Mesenchymal stem cell (in vitro differentiated cells and primary cell): ENCODE results near the gene YY2.

Source experiments
- DNase-seq: peaks from one replicate; pipeline ENCODE4 v3.0.0-alpha.2; 2013
- H2AFZ ChIP-seq: one replicate; pipeline ENCODE4 v1.6.1; 2013; ENCODE audit warnings: low read depth, mild to moderate bottlenecking, control low read depth, inconsistent platforms, low read length, moderate library complexity
- H2AK5ac ChIP-seq: 2 replicates; pipeline ENCODE4 v1.6.1; 2013; ENCODE audit warnings: low read length, moderate library complexity, mild to moderate bottlenecking, inconsistent platforms; ENCODE audit not compliant: severe bottlenecking
- H2BK120ac ChIP-seq: one replicate; pipeline ENCODE4 v1.6.1; 2013; ENCODE audit warnings: low read depth, mild to moderate bottlenecking, inconsistent platforms, low read length, moderate library complexity
- H2BK12ac ChIP-seq, 2 experiments: one replicate each; pipeline ENCODE4 v1.6.1; 2013; ENCODE audit warnings: inconsistent platforms in 2 of 2, low read length in 2 of 2, mild to moderate bottlenecking in 2 of 2, moderate library complexity in 2 of 2, control low read depth in 1 of 2
- H2BK15ac ChIP-seq: one replicate; pipeline ENCODE4 v1.6.1; 2013; ENCODE audit warnings: mild to moderate bottlenecking, low read depth, inconsistent platforms; ENCODE audit not compliant: poor library complexity, severe bottlenecking
- H2BK5ac ChIP-seq: 2 replicates; pipeline ENCODE4 v1.6.1; 2013; ENCODE audit warnings: low read depth, mild to moderate bottlenecking, low read length, control low read depth, inconsistent platforms; ENCODE audit not compliant: poor library complexity, severe bottlenecking
- H3K14ac ChIP-seq, 2 experiments: one replicate each; pipeline ENCODE4 v1.6.1; 2013; ENCODE audit warnings: inconsistent platforms in 2 of 2, low read length in 2 of 2, control low read depth in 1 of 2, mild to moderate bottlenecking in 1 of 2, moderate library complexity in 1 of 2
- H3K18ac ChIP-seq, 2 experiments: one replicate each; pipeline ENCODE4 v1.6.1; 2013; ENCODE audit warnings: inconsistent platforms in 2 of 2, low read length in 2 of 2, control low read depth in 1 of 2, low read depth in 1 of 2, mild to moderate bottlenecking in 1 of 2
- H3K23ac ChIP-seq, 2 experiments: one replicate each; pipeline ENCODE4 v1.6.1; 2013; ENCODE audit warnings: inconsistent platforms in 2 of 2, low read length in 2 of 2, mild to moderate bottlenecking in 2 of 2, moderate library complexity in 2 of 2, control low read depth in 1 of 2
- H3K27ac ChIP-seq: 2 replicates; pipeline ENCODE4 v1.5.1; 2013; ENCODE audit warnings: mild to moderate bottlenecking, moderate library complexity, low read length, control low read depth, inconsistent platforms; ENCODE audit not compliant: poor library complexity, severe bottlenecking
- H3K27me3 ChIP-seq, 2 experiments: 2 replicates each; pipeline versions ENCODE4 v1.6.1 to v1.7.0; 2013; ENCODE audit warnings: low read length in 2 of 2, mild to moderate bottlenecking in 2 of 2, moderate library complexity in 2 of 2, control low read depth in 1 of 2, inconsistent platforms in 1 of 2; ENCODE audit not compliant: control insufficient read depth in 1 of 2, insufficient read depth in 1 of 2
- H3K36me3 ChIP-seq, 2 experiments: 2 replicates each; pipeline versions ENCODE4 v1.6.1 to v1.7.0; 2013; ENCODE audit warnings: low read length in 2 of 2, control low read depth in 1 of 2, inconsistent platforms in 1 of 2, low read depth in 1 of 2, mild to moderate bottlenecking in 1 of 2; ENCODE audit not compliant: insufficient read depth in 2 of 2, control insufficient read depth in 1 of 2
- H3K4ac ChIP-seq, 2 experiments: one replicate each; pipeline ENCODE4 v1.6.1; 2013; ENCODE audit warnings: inconsistent platforms in 2 of 2, low read length in 2 of 2, mild to moderate bottlenecking in 2 of 2, moderate library complexity in 2 of 2, control low read depth in 1 of 2, low read depth in 1 of 2
- H3K4me1 ChIP-seq: 2 replicates; pipeline ENCODE4 v1.6.1; 2013; ENCODE audit warnings: low read depth, low read length, control low read depth; ENCODE audit not compliant: control insufficient read depth, insufficient read depth
- H3K4me2 ChIP-seq: 2 replicates; pipeline ENCODE4 v1.6.1; 2013; ENCODE audit warnings: low read length, mild to moderate bottlenecking, inconsistent platforms; ENCODE audit not compliant: poor library complexity, severe bottlenecking
- H3K4me3 ChIP-seq, 2 experiments: 2 replicates each; pipeline versions ENCODE4 v1.5.1 to v1.7.0; 2013; ENCODE audit warnings: low read length in 2 of 2, mild to moderate bottlenecking in 2 of 2, control low read depth in 1 of 2, low read depth in 1 of 2; ENCODE audit not compliant: insufficient read depth in 1 of 2
- H3K79me1 ChIP-seq: replicated peaks from 2 replicates; pipeline ENCODE4 v1.6.1; 2013; ENCODE audit warnings: mild to moderate bottlenecking, control low read depth, low read length, inconsistent platforms; ENCODE audit not compliant: poor library complexity, severe bottlenecking
- H3K9ac ChIP-seq: 2 replicates; pipeline ENCODE4 v1.7.0; 2013; ENCODE audit warnings: mild to moderate bottlenecking, low read length, moderate library complexity
- H3K9me3 ChIP-seq: 2 replicates; pipeline ENCODE4 v1.7.0; 2013; ENCODE audit warnings: mild to moderate bottlenecking, low read length; ENCODE audit not compliant: control insufficient read depth
- H4K8ac ChIP-seq: one replicate; pipeline ENCODE4 v1.6.1; 2013; ENCODE audit warnings: inconsistent platforms, mild to moderate bottlenecking, low read length, moderate library complexity
- H4K91ac ChIP-seq: one replicate; pipeline ENCODE4 v1.6.1; 2013; ENCODE audit warnings: mild to moderate bottlenecking, low read length, inconsistent platforms
- WGBS: methylation state at CpG from one replicate; pipeline ENCODE4 v1.1.7; 2013; ENCODE audit warnings: mixed read lengths; 5-methylcytosine and 5-hydroxymethylcytosine counted together

YY2 gene

GRCh38 chrX:21853578-21853977 is 2.2 kb upstream of the YY2 start:
- no peak overlapping the region for H2BK120ac ChIP-seq
- H3K9me3 ChIP-seq, result no peaks in the 10 kb centered on the region
- peaks cover 6% of the 10 kb centered on the region for H3K79me1 ChIP-seq
- no peaks in the 10 kb centered on the region for H3K4me1 ChIP-seq
- H2BK5ac ChIP-seq, result no peak overlapping the region
- no peak overlapping the region for H3K27ac ChIP-seq
- H3K18ac ChIP-seq, result no peak overlapping the region
- H3K36me3 ChIP-seq, result peaks cover 16 to 44% of the 10 kb centered on the region in 2 experiments
- no peak overlapping the region for H3K14ac ChIP-seq
- no peak overlapping the region for H3K4ac ChIP-seq
- H3K27me3 ChIP-seq, result no peaks in the 10 kb centered on the region
- no peak overlapping the region for H3K9ac ChIP-seq
- no peak for DNase-seq
- no peak overlapping the region for H3K4me3 ChIP-seq
- no peak overlapping the region for H4K8ac ChIP-seq
- H2BK15ac ChIP-seq, result no peak overlapping the region
- H3K23ac ChIP-seq, result no peak overlapping the region
- H2AFZ ChIP-seq, result no peak overlapping the region
- no peak overlapping the region for H3K4me2 ChIP-seq
- no peak overlapping the region for H2AK5ac ChIP-seq
- no peak overlapping the region for H2BK12ac ChIP-seq
- H4K91ac ChIP-seq, result no peak overlapping the region

DNA sequence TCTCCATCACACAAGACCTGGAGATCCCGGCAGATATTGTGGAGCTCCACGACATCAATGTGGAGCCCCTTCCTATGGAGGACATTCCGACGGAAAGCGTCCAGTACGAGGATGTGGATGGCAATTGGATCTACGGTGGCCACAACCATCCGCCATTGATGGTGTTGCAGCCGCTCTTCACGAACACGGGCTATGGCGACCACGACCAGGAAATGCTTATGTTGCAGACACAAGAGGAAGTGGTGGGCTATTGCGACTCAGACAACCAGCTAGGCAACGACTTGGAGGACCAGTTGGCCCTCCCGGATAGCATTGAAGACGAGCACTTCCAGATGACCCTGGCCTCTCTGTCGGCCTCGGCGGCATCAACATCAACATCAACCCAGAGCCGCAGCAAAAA is 717 bp downstream of the YY2 start:
- H2BK120ac ChIP-seq, result no peak overlapping the region
- no peak overlapping the region for H4K91ac ChIP-seq
- WGBS, result over 99% methylated on average over 21 of the region's 21 CpGs
- peaks cover 16 to 35% of the 10 kb centered on the region in 2 experiments for H3K36me3 ChIP-seq
- H3K27me3 ChIP-seq, result no peaks in the 10 kb centered on the region
- no peak overlapping the region for H3K4me2 ChIP-seq
- no peak overlapping the region for H3K4me3 ChIP-seq
- H3K14ac ChIP-seq, result no peak overlapping the region
- H3K79me1 ChIP-seq, result peaks cover 6% of the 10 kb centered on the region
- H2BK12ac ChIP-seq, result no peak overlapping the region
- no peak overlapping the region for H3K9ac ChIP-seq
- no peak overlapping the region for H3K4ac ChIP-seq
- no peak for DNase-seq
- H2AFZ ChIP-seq, result no peak overlapping the region
- H3K23ac ChIP-seq, result no peak overlapping the region
- H2BK5ac ChIP-seq, result no peak overlapping the region
- no peaks in the 10 kb centered on the region for H3K4me1 ChIP-seq
- H4K8ac ChIP-seq, result no peak overlapping the region
- no peak overlapping the region for H2BK15ac ChIP-seq
- no peak overlapping the region for H2AK5ac ChIP-seq
- no peak overlapping the region for H3K18ac ChIP-seq
- no peaks in the 10 kb centered on the region for H3K9me3 ChIP-seq
- no peak overlapping the region for H3K27ac ChIP-seq

- Histone ChIP-seq H3K23ac (no peak overlapping the region), H2BK120ac (no peak overlapping the region), H3K9ac (no peak overlapping the region), H3K36me3 (no peaks in the 10 kb centered on the region), H2BK15ac (no peak overlapping the region), H3K4me2 (no peak overlapping the region), H3K4me1 (peaks cover 3% of the 10 kb centered on the region), H2BK5ac (no peak overlapping the region), H3K27me3 (no peaks in the 10 kb centered on the region), H3K4me3 (no peak overlapping the region), H4K91ac (no peak overlapping the region), H3K79me1 (no peaks in the 10 kb centered on the region), H3K18ac (no peak overlapping the region), H2AFZ (no peak overlapping the region), H4K8ac (no peak overlapping the region), H2BK12ac (no peak overlapping the region), H3K14ac (no peak overlapping the region), H3K27ac (no peak overlapping the region), H3K4ac (no peak overlapping the region), H3K9me3 (no peaks in the 10 kb centered on the region), H2AK5ac (no peak overlapping the region)
- no CpG with 5 or more reads among the region's 1 CpG for WGBS
- no peak for DNase-seq
These were observed 7.5 kb downstream of the YY2 start for GRCh38 chrX:21863241-21863640.

DNA sequence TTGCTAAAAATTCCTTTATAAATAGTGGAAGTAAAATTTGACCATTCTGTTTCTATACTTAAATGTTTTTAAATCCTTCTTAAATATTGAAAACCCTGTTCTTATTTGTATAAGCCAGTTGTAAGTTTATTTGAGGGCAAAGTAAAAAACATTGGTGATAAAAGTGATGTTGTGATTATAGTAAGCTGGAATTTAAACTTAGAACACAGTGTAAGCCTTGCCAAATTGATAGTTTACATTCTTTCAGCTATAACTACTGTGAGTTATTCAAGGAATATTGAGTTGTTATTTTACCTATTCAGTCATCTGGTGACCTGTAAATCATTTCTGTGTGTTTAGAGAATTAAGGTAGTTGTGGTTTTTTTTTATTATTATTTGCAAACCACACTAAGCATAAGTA is 9.6 kb downstream of the YY2 start:
- H3K9ac ChIP-seq, result no peak overlapping the region
- H3K4me2 ChIP-seq, result no peak overlapping the region
- H3K4me3 ChIP-seq, result no peak overlapping the region
- H3K4ac ChIP-seq, result no peak overlapping the region
- no peak for DNase-seq
- no peaks in the 10 kb centered on the region for H3K27me3 ChIP-seq
- no peak overlapping the region for H3K23ac ChIP-seq
- H3K18ac ChIP-seq, result no peak overlapping the region
- no peaks in the 10 kb centered on the region for H3K79me1 ChIP-seq
- H2BK5ac ChIP-seq, result no peak overlapping the region
- no peak overlapping the region for H3K27ac ChIP-seq
- no peak overlapping the region for H2AFZ ChIP-seq
- no peaks in the 10 kb centered on the region for H3K9me3 ChIP-seq
- no peak overlapping the region for H2BK12ac ChIP-seq
- no peak overlapping the region for H2AK5ac ChIP-seq
- peaks cover 3% of the 10 kb centered on the region for H3K4me1 ChIP-seq
- no peak overlapping the region for H2BK15ac ChIP-seq
- H3K36me3 ChIP-seq, result peaks cover 0 to 6% of the 10 kb centered on the region in 2 experiments
- no peak overlapping the region for H4K91ac ChIP-seq
- H4K8ac ChIP-seq, result no peak overlapping the region
- H3K14ac ChIP-seq, result no peak overlapping the region
- no peak overlapping the region for H2BK120ac ChIP-seq
